Colon (tissue), 2 donors: ENCODE measurements around the gene KAZN.

ENCODE experiments used
- FAIRE-seq: peaks from 2 replicates; lab custom pipeline; 2012; peaks lifted over from hg19 to GRCh38; lab: Jason Lieb, UNC
- donor health status: control.
- donor health status: control.

KAZN gene

DNA sequence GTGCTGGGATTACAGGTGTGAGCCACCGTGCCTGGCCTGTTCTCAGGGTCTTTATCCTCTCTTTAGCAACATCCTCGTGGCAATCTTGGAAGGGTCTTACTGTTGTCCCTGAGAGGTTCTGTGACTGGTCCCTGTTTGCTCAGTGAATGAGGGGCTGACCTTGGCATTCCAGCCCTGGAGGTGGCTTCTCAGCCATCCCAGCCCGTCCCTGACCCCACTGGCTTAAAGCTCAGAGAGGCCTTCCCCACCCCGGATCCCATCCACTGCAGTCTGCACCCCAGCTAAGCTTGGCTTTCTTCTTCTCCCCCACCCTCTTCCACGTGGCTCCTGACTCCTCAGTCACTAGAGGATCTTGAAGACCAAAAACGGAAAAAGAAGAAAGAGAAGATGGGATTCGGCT, 466.8 kb downstream of the KAZN start:
- no peak for FAIRE-seq

DNA sequence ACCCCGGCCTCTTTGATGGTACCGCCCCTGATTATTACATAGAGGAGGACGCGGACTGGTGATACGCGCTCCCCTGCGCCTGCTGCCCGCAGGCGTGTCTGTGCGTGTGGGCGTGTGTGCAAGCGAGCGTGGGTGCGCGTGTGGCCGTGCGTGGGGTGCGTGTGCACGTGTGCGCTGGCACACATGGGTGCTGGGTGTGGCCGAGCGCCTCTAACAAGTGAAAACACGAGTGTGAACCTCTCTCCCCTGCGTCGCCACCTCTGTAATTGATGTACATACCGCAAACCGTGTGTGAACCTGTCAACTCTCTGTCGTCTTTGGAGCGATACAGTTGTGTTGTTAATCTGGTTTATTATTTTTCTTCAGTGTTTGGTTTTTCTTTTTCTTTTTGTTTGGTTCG, 467.3 kb downstream of the KAZN start:
- no peak for FAIRE-seq

DNA sequence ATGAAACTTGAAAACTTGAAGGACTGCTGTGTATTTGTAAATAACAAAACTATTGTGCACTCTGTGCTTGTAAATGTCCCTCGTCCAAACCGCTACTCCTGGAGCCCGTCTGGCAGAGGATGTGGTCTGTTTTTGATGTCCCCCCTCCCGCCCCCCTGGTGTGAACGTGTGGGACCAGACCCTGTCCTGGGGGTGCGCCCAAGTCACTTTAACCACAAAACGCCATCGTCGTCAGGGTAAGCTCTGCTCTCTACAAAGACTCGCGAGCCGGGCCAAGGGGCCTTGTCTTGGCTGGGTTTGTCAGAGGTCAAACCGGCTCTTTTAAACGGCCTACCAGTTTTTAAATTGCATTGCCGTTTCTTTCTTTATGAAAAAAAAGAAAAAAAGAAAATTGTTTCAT, 467.7 kb downstream of the KAZN start:
- FAIRE-seq = no peak

DNA sequence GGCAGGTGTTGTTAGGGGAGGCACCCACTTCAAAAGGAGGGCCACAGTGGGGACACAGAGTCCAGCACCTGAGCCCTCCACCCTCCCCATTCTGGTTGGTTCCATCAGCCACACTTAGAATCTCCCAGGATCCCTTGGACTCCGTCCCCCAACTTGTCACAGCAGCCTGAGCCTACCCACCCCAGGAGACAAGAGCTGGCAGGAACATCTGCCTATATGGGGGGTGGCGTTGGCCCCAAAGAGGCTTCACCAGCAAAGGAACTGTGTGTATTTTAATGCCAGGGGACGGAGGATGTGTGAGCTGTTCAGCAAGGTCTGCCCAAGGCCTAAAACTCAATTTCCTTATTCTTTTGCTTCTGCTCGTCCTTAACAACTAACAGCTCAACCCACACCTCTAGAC, 468.7 kb downstream of the KAZN start:
- no peak for FAIRE-seq

DNA sequence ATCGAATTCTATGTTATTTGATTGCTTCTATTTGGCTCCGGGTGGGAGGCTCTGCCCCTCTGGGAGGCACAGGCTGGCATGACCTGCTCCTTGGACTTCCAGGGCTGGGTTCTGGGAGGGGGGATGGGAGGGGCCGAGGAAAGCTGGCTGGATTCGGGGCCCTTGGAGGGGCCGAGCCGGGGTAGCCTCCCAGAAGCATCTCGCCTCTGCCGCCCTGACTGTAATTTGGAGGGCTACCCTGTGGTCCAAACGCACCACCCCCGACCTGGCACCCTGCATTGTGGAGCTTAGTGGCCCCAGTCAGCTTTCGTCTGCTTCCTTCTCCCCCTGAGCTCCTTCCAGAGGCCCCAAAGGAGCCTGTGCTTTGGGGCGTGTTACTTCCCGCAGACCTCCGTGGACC, 469.7 kb downstream of the KAZN start:
- FAIRE-seq = no peak

DNA sequence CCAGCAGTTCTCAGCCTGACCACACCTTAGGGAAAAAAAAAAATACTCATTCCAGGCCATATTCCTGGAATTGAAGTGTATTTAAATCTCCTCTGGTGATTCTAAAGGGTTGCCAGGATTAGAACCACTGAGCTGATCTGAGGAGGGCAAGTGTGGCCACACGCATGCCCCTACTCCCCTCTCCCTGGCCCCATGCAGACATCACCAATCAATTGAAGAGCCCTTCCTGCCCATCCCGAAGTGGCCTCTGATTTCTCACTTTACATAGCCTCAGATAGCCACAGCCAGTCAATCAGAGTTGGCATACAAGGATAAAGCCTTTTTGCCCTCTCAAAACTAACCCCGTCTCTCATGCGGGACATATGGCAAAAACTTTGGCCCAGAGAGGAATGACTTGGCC, 470.5 kb downstream of the KAZN start:
- no peak for FAIRE-seq

DNA sequence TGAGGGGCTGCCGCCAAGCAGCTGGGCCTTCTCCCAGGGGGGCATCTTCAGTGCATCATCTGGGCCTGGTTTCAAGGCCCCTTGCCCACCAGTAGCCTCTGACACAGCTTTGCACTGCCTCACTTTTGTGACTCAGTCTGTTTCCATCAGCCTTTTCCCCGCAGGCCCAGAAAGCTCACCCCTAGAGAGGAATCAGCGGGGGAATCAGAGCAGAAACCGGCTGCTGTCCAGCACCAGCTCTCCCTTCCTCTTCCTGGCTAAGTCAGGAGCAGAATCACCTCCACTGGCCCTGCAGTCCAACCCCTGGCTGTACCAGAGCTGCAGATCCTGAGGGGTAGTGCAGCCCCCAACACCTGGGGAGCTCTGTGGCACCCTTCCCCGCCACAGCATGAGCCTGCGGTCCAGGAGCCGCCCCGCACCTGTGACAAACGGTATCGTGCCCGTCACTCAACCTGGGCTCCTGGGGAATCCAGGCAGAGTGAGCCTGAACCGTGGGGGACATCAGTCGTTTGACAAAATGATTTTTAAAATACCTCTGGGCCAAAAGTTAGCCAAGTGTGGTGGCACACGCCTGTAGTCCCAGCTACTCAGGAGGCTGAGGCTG, 471.8 kb downstream of the KAZN start:
- FAIRE-seq = no peak

DNA sequence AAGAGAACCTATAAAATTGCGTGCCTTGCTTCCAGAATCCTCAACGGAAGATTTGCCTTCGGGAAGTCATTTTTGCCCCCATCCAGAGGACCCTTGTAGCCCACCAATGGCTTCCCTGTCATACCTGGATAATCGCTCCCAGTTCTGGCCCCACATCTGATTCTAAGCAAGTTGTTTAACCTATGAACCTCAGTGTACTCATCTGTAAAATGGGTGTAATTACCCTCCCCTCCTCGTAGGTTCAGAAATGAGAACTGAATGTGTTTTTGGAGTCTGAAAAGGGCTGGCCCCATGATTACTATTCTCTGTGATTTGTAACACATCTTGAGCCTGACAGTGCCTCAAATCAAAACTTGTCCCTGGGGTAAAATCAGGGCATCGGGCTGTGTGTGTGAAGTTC, 473.5 kb downstream of the KAZN start:
- FAIRE-seq = no peak

DNA sequence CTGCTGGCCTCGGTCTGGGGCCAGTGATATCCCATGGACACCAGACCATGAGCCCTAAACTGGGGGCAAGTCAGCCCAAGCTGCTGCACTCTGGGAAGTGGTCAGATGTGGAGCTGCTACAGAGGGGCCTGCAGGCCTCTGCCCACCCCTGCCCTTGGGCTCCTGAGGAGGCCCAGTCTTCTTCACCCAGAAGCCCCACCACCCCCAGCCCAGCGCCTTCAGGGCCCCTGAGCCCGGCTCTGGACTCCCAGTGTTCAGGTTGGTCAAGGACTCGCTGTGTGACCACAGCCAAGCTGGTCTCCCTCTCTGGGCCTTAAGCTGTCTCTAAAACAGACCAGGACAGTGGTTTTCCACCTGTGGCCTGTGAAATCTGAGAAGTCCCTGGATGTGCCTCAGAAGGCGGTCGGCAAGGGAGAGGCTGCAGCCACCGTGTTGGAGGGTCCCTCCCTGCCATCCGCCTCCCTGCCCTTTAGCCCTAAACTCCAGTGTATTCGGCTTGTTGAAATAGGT, 475.4 kb downstream of the KAZN start:
- FAIRE-seq = no peak

DNA sequence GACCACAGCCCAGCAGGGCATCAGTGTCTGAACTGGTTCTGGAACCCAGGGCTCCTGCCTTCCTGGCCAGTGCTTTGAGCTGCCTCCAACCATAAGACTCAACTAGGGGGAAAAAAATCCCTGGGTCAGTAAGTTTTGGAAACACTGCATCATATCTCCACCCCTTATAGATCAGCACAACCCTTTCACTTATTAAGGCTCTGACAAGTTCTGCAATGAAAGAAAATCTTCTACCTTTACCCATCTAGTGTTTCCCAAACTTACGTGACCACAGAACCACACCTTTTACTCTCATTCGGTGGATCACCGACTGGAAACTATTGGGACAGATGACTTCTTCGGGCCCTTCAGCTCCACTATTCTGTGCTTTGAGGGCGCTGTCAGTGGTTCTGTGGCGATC, 476.7 kb downstream of the KAZN start:
- FAIRE-seq = no peak

DNA sequence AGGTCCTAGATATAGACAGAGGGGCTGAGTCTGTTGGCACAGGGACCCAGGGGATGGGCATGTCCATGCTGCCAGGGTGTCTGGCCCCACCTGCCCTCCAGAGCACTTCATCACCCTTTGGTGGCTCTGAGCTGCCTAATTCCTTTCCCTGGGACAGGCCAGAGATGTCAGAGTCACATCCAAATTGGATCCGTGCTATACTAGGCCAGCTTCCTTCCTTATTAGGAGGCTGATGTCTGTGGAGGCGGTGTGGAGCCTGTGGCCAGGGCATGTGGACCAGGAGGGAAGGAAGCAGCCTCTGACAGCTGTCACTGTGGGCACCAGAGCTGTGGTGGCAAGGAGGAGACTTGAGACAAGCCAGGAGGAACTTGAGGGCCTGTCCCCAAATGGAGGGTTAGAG, 477.3 kb downstream of the KAZN start:
- no peak for FAIRE-seq

DNA sequence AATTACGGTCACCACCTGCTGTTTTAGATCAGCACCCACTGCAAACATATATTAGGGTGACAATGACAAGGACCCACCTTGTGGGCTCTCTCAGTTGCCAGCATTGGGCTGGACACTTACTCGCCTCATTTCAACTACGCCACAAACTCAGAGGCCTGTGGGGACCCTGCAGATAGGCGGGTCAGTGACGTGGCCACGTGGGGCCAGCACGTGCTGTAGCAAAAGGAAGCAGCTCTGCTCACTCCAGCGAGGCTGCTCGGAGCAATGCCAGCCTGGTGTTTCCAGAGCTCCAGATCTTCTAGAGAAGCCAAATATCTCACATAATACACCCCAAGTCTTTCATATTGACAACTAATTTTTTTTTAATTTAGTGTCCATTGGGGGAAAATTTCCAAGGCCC, 478.3 kb downstream of the KAZN start:
- FAIRE-seq = no peak

DNA sequence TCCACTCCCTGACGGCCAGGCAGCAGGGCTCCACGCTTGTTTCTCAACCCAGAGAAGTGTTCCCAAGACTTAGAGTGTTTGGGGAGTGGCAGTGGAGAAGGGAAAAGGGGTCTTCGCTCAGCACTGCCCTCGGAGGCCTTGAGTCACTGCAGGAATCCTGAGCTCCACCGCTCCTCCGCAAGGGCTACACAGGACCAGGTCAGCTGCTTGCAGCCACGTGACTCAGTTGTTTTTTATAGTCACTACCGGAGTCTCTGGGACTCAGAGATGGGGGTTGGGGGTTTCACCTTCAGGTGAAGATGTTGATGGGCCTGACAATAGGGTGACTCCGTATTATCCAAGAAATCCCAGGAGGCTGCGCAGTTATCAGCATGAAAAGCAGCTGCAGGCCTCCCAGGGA, 478.9 kb downstream of the KAZN start:
- FAIRE-seq = no peak

DNA sequence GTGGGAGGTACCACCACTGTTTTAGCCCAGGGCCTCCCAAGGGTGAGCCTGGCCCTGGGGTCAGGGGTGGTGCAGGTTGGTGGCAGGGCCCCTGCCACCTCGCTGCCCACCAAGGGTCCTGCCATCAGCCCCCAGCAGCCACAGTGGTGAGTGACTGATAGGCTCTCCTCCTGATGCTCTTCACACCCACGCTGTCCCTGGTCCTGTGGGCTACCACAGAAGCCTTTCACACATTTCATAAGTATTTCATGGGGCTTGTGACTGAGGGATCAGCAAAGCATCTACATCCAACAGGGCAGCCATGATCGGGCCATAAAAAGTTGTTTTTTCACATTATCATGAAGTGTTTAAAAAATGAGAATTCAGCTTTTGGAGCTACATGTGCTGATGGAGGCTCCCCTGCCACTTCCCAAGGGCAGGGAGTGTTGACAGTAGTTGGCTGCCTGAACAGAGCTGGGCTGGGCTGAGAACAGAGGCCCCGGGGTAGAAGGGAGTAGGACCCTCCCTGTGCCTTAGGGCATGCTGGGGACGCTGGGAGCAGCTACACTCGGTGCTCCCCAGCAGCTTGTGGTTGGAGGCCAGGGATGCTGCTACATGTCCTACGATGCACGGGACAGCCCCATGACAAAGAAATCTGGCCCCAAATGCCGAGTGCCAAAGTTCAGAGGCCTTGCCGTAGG, 482.0 kb downstream of the KAZN start:
- FAIRE-seq = no peak

DNA sequence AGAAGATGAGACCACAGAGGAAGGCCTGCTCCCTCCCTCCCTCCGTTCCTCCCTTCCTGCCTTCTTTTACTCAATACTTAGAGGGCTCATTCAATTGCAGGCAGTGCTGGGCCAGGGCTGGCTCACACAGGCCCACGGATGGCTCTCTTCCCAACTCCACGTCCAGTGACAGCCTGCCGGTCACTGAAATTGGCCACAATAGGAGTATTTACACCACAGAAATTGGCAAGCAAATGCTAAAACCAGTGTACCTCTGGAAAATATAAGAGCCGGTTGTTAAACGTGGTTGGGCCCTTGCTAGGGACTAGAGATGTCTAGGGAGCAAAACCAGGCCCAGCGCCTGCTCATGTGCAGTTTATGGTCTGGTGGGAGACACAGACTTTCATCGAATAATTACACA, 482.6 kb downstream of the KAZN start:
- no peak for FAIRE-seq

DNA sequence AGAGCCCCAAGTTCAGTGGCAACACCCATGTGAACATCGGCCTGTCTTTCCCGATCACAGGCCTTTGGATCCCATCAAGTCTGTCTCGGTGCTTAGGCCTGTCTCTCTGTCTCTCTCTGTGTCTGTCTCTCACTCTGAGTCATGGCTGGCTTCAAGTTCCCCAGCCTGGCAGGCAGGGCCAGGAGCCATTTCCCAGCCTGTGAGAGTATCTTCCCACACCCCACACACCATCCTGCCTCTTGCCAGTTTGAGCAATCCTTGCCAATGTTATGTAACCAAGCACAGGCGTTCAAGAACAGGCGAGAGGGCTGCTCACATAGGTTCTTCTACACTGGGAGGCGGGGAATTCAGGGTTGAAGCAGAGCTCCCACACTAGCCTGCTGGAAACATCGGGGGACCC, 485.1 kb downstream of the KAZN start:
- no peak for FAIRE-seq

DNA sequence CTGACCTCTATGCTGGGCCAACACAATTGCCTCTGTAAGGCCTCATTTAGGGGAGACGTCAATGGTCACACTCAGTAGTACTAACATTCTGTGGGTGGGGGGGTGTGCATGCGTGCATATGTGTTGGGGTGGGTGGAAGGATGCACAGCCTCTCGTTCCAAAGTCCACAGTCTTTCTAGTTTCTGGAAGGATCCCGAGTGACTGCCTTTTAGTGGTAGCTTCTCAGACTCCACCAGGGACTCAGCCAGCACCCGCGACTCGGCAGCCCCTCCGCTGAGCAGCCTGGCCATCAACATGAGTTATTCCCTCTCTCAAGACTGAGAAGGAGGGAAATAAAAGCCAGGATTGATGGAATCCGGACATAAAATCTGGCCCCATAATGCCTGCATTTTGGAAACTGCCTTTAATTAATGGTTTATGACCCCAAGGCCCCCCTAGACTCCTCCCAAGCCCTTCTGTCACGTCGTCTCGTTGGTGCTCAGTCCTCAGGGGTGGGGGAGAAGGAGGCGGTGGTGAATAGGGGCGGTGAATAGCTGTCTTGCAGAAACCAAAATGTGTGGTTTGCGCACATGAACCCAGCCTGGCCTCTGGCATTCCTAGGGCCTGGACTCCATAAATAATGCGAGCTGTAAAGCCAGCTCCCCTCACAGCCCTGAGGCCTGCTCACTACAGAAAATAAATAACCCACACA, 489.9 kb downstream of the KAZN start:
- no peak for FAIRE-seq

DNA sequence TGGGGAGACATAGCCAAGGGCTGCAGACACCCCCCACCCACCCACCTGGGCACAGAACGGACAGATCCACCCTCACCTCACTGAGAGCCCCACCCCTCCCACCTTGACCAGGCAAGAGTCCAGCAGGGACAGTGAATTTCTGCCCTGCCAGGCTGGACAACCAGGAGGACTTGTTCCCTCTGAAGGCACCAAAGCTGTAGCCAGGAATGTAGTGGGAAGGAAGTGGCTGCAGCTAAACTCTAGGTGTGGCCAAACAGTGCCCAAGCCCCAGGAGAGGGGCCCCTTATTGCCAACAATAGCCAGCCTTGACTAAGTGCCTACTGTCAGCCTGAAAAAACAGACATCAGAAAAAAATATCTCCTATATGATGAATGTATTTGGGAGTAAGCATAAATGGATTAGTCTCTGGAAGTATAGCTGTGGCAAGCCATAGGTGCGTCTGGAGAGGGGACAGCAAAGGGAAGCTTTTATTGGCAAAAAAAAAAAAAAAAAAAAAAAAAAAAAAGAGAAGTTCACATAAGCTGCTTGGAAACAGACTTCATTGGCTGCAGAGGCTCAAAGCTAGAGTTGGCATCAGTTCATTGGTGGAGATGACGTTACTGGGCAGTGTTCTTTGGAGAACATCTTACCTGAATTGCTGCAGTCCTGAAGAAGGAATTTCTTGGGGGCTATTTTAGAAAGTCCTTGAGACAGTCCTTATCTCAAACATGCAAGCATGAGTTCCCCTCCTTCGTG, 490.9 kb downstream of the KAZN start:
- no peak for FAIRE-seq

DNA sequence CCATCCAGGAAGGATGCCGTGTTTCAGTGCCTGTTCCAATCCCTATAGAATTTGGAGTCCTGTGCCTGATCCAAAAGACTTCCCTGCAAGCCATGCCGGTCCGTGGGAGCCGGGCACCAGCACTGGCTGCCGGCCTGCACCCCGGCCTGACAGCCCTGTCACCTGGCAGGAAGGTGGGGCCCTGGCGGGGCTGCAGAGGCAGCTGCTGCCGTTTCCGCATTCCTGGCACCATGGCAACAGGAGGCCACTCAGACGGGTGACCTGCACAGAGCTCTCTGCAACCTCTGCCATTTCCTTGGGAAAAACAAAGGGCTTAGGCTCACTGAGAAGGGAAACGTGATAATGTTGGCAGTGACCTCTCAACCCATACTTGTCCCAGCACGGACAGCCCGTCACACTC, 491.9 kb downstream of the KAZN start:
- FAIRE-seq = no peak

DNA sequence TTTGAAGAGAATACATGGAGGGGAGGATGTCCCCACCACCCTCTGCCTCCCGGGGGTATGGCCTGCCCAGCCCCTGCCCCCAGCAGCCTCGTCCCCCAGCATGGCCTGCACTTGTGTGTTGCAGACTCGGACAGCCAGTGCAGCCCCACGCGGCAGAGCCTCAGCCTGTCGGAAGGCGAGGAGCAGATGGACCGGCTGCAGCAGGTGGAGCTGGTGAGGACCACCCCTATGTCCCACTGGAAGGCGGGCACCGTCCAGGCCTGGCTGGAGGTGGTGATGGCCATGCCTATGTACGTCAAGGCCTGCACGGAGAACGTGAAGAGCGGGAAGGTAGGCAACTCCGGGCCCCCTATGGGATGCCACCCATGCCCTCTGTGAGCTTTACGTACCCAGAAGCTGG, 495.6 kb downstream of the KAZN start:
- FAIRE-seq = no peak

DNA sequence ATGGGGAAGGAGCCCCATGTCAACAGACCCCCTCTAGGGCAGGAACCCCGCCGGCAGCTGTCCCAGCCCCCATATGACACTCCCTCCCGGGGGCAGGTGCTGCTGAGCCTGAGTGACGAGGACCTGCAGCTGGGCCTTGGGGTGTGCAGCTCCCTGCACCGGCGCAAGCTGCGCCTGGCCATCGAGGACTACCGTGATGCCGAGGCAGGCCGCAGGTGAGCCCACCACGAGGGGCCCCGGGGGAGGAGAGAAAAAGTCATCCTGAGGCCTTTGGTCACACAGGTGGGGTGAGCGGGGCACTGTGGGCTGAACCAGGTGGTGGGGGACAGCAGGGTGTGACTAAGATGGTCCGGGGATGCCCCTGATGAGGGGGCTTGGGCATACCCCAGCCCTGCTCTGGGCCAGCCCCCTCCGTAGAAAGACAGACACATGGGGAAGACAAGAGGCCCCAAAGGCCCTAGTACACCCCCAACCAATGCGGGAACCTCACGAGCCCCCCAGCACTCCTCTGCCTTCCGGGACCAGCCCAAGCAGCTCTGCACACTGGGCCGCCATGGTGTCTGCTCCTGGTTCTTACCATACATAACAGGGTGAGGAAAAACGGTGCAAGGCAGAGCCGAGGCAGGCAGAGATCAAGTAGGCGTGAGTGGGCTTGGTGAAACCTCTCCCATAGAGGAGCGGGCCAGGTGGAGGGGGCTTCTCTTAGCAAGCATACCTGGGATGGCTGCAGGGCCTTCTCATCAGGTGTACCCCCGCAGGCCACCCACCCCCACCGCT, 496.4 kb downstream of the KAZN start:
- no peak for FAIRE-seq

DNA sequence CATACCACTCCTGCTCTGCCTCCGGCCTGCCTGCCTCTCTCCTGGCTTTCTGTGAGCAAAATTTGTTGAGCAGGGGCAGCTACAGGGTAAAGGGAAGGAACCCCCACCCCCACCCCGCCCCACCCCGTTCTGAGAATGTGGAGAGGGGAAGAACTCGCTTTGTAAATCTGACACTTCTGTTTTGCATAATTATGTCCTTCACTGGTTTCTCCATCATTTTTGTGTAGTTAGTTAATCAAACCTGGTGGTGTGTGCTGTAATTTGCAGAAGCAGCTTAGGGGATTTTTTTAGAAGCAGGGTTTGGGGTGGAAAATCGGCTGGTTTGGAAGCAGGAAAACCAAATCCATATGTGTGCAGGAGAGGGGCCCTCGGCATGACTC, 497.0 kb downstream of the KAZN start:
- FAIRE-seq = no peak
